ENCODE data around the gene TNFRSF1B. TPM values are rescaled to one million over a fixed set of nuclear protein-coding genes. Genes with fewer than 3 reads are reported as not detected.

TNFRSF1B gene
- total and polyA plus RNA-seq, 9 of the 15 experiments (the other 6 are each of a cell fraction or from before 2014, with no cell fraction given): 8.8 to 91.3 (median 36.0) TPM

- WGBS (ENCODE audit: insufficient coverage, low coverage, missing lambda C conversion rate): 84% methylated on average over 12 of the region's 18 CpGs
- H3K27me3 ChIP-seq (ENCODE audit: control insufficient read depth in 2 of 2, insufficient read depth in 2 of 2, low read length in 2 of 2): no peaks in the 10 kb centered on the region
- no TSS peak for BruUV-seq (replicated peaks)
- DNase-seq (ENCODE audit: extremely low read depth in 1 of 4, low spot score in 3 of 4) (no peak), ATAC-seq (no peak), FAIRE-seq (no peak)
- in situ Hi-C loops (cut with MboI): no loop called here
- H3K4me3 ChIP-seq: no peak overlapping the region
- TF ChIP-seq ZNF24 (IDR thresholded peaks at IDR 0.05): no peak
- 0 out of 2 replicates have a peak, but pooled peaks have one; percentile 8 for TF ChIP-seq RBFOX2 (IDR thresholded peaks at IDR 0.05; ENCODE audit: low read depth, low read length)
- no peaks in the 10 kb centered on the region for H3K79me2 ChIP-seq (ENCODE audit: control insufficient read depth, insufficient read depth, low read length)
- intact Hi-C loops (cut with micrococcal nuclease): no loop called here
- H3K9me1 ChIP-seq (ENCODE audit: control insufficient read depth, insufficient read depth, low read length): no peaks in the 10 kb centered on the region
- H4K20me1 ChIP-seq (replicated peaks; ENCODE audit: control insufficient read depth, insufficient read depth, low read length): no peaks in the 10 kb centered on the region
- no peak overlapping the region for H3K27ac ChIP-seq (ENCODE audit: extremely low read depth, low read depth, low read length)
- no peak overlapping the region for H2AFZ ChIP-seq (ENCODE audit: low read depth, low read length)
- ChIA-PET CTCF (ENCODE audit: low intra/inter-chr PET ratio) (no interaction called here), POLR2A (interaction anchor here (0.6 to 0.8 kb wide), 3 partner anchors 16 to 467 kb away, joined by 3 to 4 read pairs (median 3); no protein-coding TSS in a partner anchor)
- H3K9me3 ChIP-seq (replicated peaks; ENCODE audit: control insufficient read depth, insufficient read depth, low read depth, low read length): no peaks in the 10 kb centered on the region
- peaks cover 34% of the 10 kb centered on the region; the same call in 1 of the 3 replicates for H3K36me3 ChIP-seq (ENCODE audit: control insufficient read depth, insufficient read depth, low read length)
- peaks cover 14 to 51% of the 10 kb centered on the region in 2 experiments for H3K4me1 ChIP-seq (replicated peaks in 1 of 2; ENCODE audit: control insufficient read depth in 2 of 2, insufficient read depth in 2 of 2, low read length in 2 of 2)
- peak overlapping the region in 1 of 2 experiments; percentile 38; a peak in 1 of 4 replicates for H3K9ac ChIP-seq (ENCODE audit: insufficient read depth in 1 of 2, low read depth in 2 of 2, low read length in 2 of 2)
- H3K4me2 ChIP-seq (ENCODE audit: insufficient read depth, low read length): no peak overlapping the region
These were observed 24.5 kb upstream of the TNFRSF1B start for GRCh38 chr1:12142141-12142823.

- WGBS (ENCODE audit: insufficient coverage, low coverage, missing lambda C conversion rate): 86% methylated on average over 20 of the region's 21 CpGs
- H3K4me3 ChIP-seq: no peak overlapping the region
- peak overlapping the region; percentile 36; the same call in 1 of the 3 replicates for H3K27ac ChIP-seq (ENCODE audit: extremely low read depth, low read depth, low read length)
- H3K79me2 ChIP-seq (ENCODE audit: control insufficient read depth, insufficient read depth, low read length): no peaks in the 10 kb centered on the region
- peak overlapping the region in 1 of 2 experiments; percentile 32; a peak in 2 of 4 replicates for H3K9ac ChIP-seq (ENCODE audit: insufficient read depth in 1 of 2, low read depth in 2 of 2, low read length in 2 of 2)
- intact Hi-C loops (cut with micrococcal nuclease) (no loop called here), in situ Hi-C loops (cut with MboI) (no loop called here)
- no peak overlapping the region for H3K4me2 ChIP-seq (ENCODE audit: insufficient read depth, low read length)
- no peaks in the 10 kb centered on the region for H3K9me1 ChIP-seq (ENCODE audit: control insufficient read depth, insufficient read depth, low read length)
- H3K36me3 ChIP-seq (ENCODE audit: control insufficient read depth, insufficient read depth, low read length): peaks cover 33% of the 10 kb centered on the region; the same call in 1 of the 3 replicates
- ATAC-seq (no peak), FAIRE-seq (no peak), DNase-seq (ENCODE audit: extremely low read depth in 1 of 4, low spot score in 3 of 4) (no peak)
- no peaks in the 10 kb centered on the region for H3K27me3 ChIP-seq (ENCODE audit: control insufficient read depth in 2 of 2, insufficient read depth in 2 of 2, low read length in 2 of 2)
- H3K9me3 ChIP-seq (replicated peaks; ENCODE audit: control insufficient read depth, insufficient read depth, low read depth, low read length): no peaks in the 10 kb centered on the region
- POLR2A ChIA-PET: interaction anchor here (0.7 to 0.8 kb wide), 2 partner anchors 17 to 234 kb away, joined by 3 to 4 read pairs; no protein-coding TSS in a partner anchor
- CTCF ChIA-PET (ENCODE audit: low intra/inter-chr PET ratio): no interaction called here
- BruUV-seq (replicated peaks): no TSS peak
- H2AFZ ChIP-seq (ENCODE audit: low read depth, low read length): peak overlapping the region; percentile 66
- peaks cover 16 to 54% of the 10 kb centered on the region in 2 experiments for H3K4me1 ChIP-seq (replicated peaks in 1 of 2; ENCODE audit: control insufficient read depth in 2 of 2, insufficient read depth in 2 of 2, low read length in 2 of 2)
- H4K20me1 ChIP-seq (replicated peaks; ENCODE audit: control insufficient read depth, insufficient read depth, low read length): no peaks in the 10 kb centered on the region
- TF ChIP-seq RERE (CRISPR knock-in tag; IDR thresholded peaks at IDR 0.05; ENCODE audit: borderline replicate concordance): 0 out of 2 replicates have a peak, but pooled peaks have one; percentile 44
- no peak for TF ChIP-seq CBFA2T3 (IDR thresholded peaks at IDR 0.05)
- TF ChIP-seq FOXP1 (CRISPR knock-in tag; IDR thresholded peaks at IDR 0.05): 0 out of 2 replicates have a peak, but pooled peaks have one; percentile 8
- TF ChIP-seq HDGF (IDR thresholded peaks at IDR 0.05): 0 out of 2 replicates have a peak, but pooled peaks have one; percentile 5
- TF ChIP-seq NR2C2 (CRISPR knock-in tag; IDR thresholded peaks at IDR 0.05): peak; percentile 28; the same call in 1 of the 2 replicates
- TF ChIP-seq NR2C2 (tag; IDR thresholded peaks at IDR 0.05): no peak; the same call in 1 of the 2 replicates
These were observed 23.7 kb upstream of the TNFRSF1B start for GRCh38 chr1:12142891-12143630.
